H9 (cell line): Measurements from ENCODE around the gene SPATA6L. TPM values are rescaled to one million over a fixed set of nuclear protein-coding genes. Genes with fewer than 3 reads are reported as not detected.

Experiments
- DNase-seq: peaks from one replicate; pipeline ENCODE4 v3.0.0-alpha.2; 2017
- H2AFZ ChIP-seq: one replicate; pipeline ENCODE4 v1.6.1; 2013; ENCODE audit warnings: mild to moderate bottlenecking, low read length, control low read depth, moderate library complexity
- H2AK5ac ChIP-seq: 2 replicates; pipeline ENCODE4 v1.6.1; 2013; ENCODE audit warnings: low read length, control low read depth, mixed read lengths; ENCODE audit not compliant: insufficient read length
- H2BK120ac ChIP-seq: one replicate; pipeline ENCODE4 v1.6.1; 2013; ENCODE audit warnings: low read depth, mild to moderate bottlenecking, low read length, control low read depth, inconsistent platforms; ENCODE audit not compliant: poor library complexity, severe bottlenecking
- H2BK12ac ChIP-seq: 2 replicates; pipeline ENCODE4 v1.6.1; 2013; ENCODE audit warnings: low read length, control low read depth, mixed read lengths, low read depth; ENCODE audit not compliant: insufficient read length
- H2BK15ac ChIP-seq: 2 replicates; pipeline ENCODE4 v1.6.1; 2013; ENCODE audit warnings: low read depth, low read length, control low read depth
- H2BK20ac ChIP-seq: one replicate; pipeline ENCODE4 v1.6.1; 2013; ENCODE audit warnings: low read depth, mild to moderate bottlenecking, low read length, control low read depth, inconsistent platforms; ENCODE audit not compliant: poor library complexity, severe bottlenecking
- H2BK5ac ChIP-seq: 2 replicates; pipeline ENCODE4 v1.6.1; 2013; ENCODE audit warnings: low read length, control low read depth, mixed read lengths; ENCODE audit not compliant: insufficient read length
- H3K14ac ChIP-seq: 2 replicates; pipeline ENCODE4 v1.6.1; 2013; ENCODE audit warnings: low read length, control low read depth; ENCODE audit not compliant: insufficient read depth
- H3K18ac ChIP-seq: 2 replicates; pipeline ENCODE4 v1.6.1; 2013; ENCODE audit warnings: low read depth, mild to moderate bottlenecking, mixed read lengths, low read length, control low read depth; ENCODE audit not compliant: insufficient read length
- H3K23ac ChIP-seq: 2 replicates; pipeline ENCODE4 v1.6.1; 2013; ENCODE audit warnings: low read length, control low read depth, mixed read lengths, low read depth; ENCODE audit not compliant: insufficient read length
- H3K23me2 ChIP-seq: 2 replicates; pipeline ENCODE4 v1.6.1; 2013; ENCODE audit warnings: low read depth, mild to moderate bottlenecking, mixed read lengths, low read length, control low read depth; ENCODE audit not compliant: insufficient read length, poor library complexity, severe bottlenecking
- H3K27ac ChIP-seq: 2 replicates; pipeline ENCODE4 v1.5.1; 2013; ENCODE audit warnings: low read length, control low read depth, mixed read lengths, low read depth; ENCODE audit not compliant: insufficient read length
- H3K27me3 ChIP-seq: 2 replicates; pipeline ENCODE4 v1.6.1; 2013; ENCODE audit warnings: low read length, control low read depth, inconsistent platforms; ENCODE audit not compliant: insufficient read depth
- H3K4ac ChIP-seq: 2 replicates; pipeline ENCODE4 v1.6.1; 2013; ENCODE audit warnings: low read depth, mild to moderate bottlenecking, control low read depth, inconsistent platforms, low read length, moderate library complexity
- H3K4me1 ChIP-seq: 2 replicates; pipeline ENCODE4 v1.6.1; 2013; ENCODE audit warnings: low read length, control low read depth, inconsistent platforms; ENCODE audit not compliant: insufficient read depth
- H3K4me2 ChIP-seq: 2 replicates; pipeline ENCODE4 v1.6.1; 2013; ENCODE audit warnings: low read length, control low read depth, mixed read lengths; ENCODE audit not compliant: insufficient read length, insufficient read depth
- H3K56ac ChIP-seq: 2 replicates; pipeline ENCODE4 v1.6.1; 2013; ENCODE audit warnings: low read depth, mild to moderate bottlenecking, mixed read lengths, low read length, control low read depth; ENCODE audit not compliant: insufficient read length
- H3K79me1 ChIP-seq: 2 replicates; pipeline ENCODE4 v1.6.1; 2013; ENCODE audit warnings: low read depth, mild to moderate bottlenecking, moderate library complexity, low read length, control low read depth, inconsistent platforms; ENCODE audit not compliant: insufficient read depth, poor library complexity, severe bottlenecking
- H3K79me2 ChIP-seq: 2 replicates; pipeline ENCODE4 v1.6.1; 2013; ENCODE audit warnings: low read length, control low read depth, inconsistent platforms; ENCODE audit not compliant: insufficient read depth
- H3K9ac ChIP-seq: 2 replicates; pipeline ENCODE4 v1.6.1; 2013; ENCODE audit warnings: low read length, control low read depth, mixed read lengths; ENCODE audit not compliant: insufficient read length; ENCODE audit errors: extremely low read depth
- H3K9me3 ChIP-seq: one replicate; pipeline ENCODE4 v1.6.1; 2013; ENCODE audit warnings: low read depth, low read length, inconsistent platforms; ENCODE audit not compliant: control insufficient read depth
- H3T11ph ChIP-seq: one replicate; pipeline ENCODE4 v1.6.1; 2013; ENCODE audit warnings: mild to moderate bottlenecking, low read length, control low read depth, inconsistent platforms
- H4K20me1 ChIP-seq: one replicate; pipeline ENCODE4 v1.6.1; 2013; ENCODE audit not compliant: control insufficient read depth, insufficient read length, insufficient read depth
- H4K5ac ChIP-seq: 2 replicates; pipeline ENCODE4 v1.6.1; 2013; ENCODE audit warnings: low read depth, mild to moderate bottlenecking, mixed read lengths, low read length, control low read depth; ENCODE audit not compliant: insufficient read length
- H4K8ac ChIP-seq: replicated peaks from 2 replicates; pipeline ENCODE4 v1.6.1; 2013; ENCODE audit warnings: low read length, control low read depth, mixed read lengths, low read depth; ENCODE audit not compliant: insufficient read length
- H4K91ac ChIP-seq: 2 replicates; pipeline ENCODE4 v1.6.1; 2013; ENCODE audit warnings: low read depth, mild to moderate bottlenecking, moderate library complexity, mixed read lengths, low read length, control low read depth; ENCODE audit not compliant: insufficient read length
- H3K27ac Mint-ChIP-seq, 3 experiments: 2 replicates in 2 of 3; 3 replicates in 1 of 3; pipeline ENCODE4 v1.8.0; 2020 to 2021; ENCODE audit warnings: mixed read lengths in 3 of 3, mild to moderate bottlenecking in 1 of 3, moderate library complexity in 1 of 3
- H3K27me3 Mint-ChIP-seq: 2 replicates; pipeline ENCODE4 v1.8.0; 2021; ENCODE audit warnings: low read depth, mild to moderate bottlenecking, moderate library complexity, mixed read lengths
- H3K36me3 Mint-ChIP-seq, 3 experiments: 2 replicates in 2 of 3; 3 replicates in 1 of 3; pipeline ENCODE4 v1.8.0; 2020 to 2021; ENCODE audit warnings: low read depth in 3 of 3, mixed read lengths in 3 of 3; ENCODE audit not compliant: insufficient read depth in 1 of 3
- H3K4me1 Mint-ChIP-seq, 2 experiments: 2 replicates each; pipeline ENCODE4 v1.8.0; 2020; ENCODE audit warnings: mixed read lengths in 2 of 2
- H3K4me3 Mint-ChIP-seq, 2 experiments: 2 replicates in 1 of 2; 3 replicates in 1 of 2; pipeline ENCODE4 v1.8.0; 2020 to 2021; ENCODE audit warnings: mild to moderate bottlenecking in 2 of 2, mixed read lengths in 2 of 2, moderate library complexity in 1 of 2
- H3K9me3 Mint-ChIP-seq, 2 experiments: 2 replicates in 1 of 2; 3 replicates in 1 of 2; pipeline ENCODE4 v1.8.0; 2020; ENCODE audit warnings: mild to moderate bottlenecking in 2 of 2, mixed read lengths in 2 of 2, moderate library complexity in 1 of 2
- CTCF ChIP-seq: fragments of 200-600 bp; sonication (generic); conservative IDR thresholded peaks from 3 replicates; pipeline ENCODE4 v1.8.0; 2021; ENCODE audit warnings: antibody characterized with exemption, mild to moderate bottlenecking
- WGBS: extraction: QIAGEN DNeasy Blood & Tissue Kit; methylation state at CpG from one replicate; pipeline ENCODE4 v1.1.7; 2013; ENCODE audit warnings: missing lambda C conversion rate, low lambda C conversion rate, mixed read lengths; ENCODE audit not compliant: insufficient read length; ENCODE audit errors: extremely low coverage; 5-methylcytosine and 5-hydroxymethylcytosine counted together
- total RNA-seq: library from RNA; stranded (reverse); gene quantifications from 2 replicates; pipeline ENCODE4 v1.2.1, GENCODE V29; 2021

The SPATA6L gene
- total RNA-seq, 1 experiment from 2014 or later, result 0.87 TPM

- Histone ChIP-seq H3K18ac (no peak overlapping the region), H3K79me1 (no peaks in the 10 kb centered on the region), H4K20me1 (peaks cover 3% of the 10 kb centered on the region), H3K4me2 (no peak overlapping the region), H3K27ac (no peak overlapping the region), H2BK12ac (no peak overlapping the region), H3T11ph (no peak overlapping the region), H2BK20ac (no peak overlapping the region), H3K23me2 (peaks cover 4% of the 10 kb centered on the region), H4K91ac (no peak overlapping the region), H3K14ac (no peak overlapping the region), H3K79me2 (no peaks in the 10 kb centered on the region; the same call in 1 of the 2 replicates), H2BK5ac (no peak overlapping the region), H2BK120ac (no peak overlapping the region), H4K5ac (no peak overlapping the region), H4K8ac (no peak overlapping the region), H2AFZ (no peak overlapping the region), H2AK5ac (no peak overlapping the region), H3K9me3 (no peaks in the 10 kb centered on the region), H3K4ac (no peak overlapping the region), H2BK15ac (no peak overlapping the region), H3K27me3 (no peaks in the 10 kb centered on the region), H3K9ac (no peak overlapping the region), H3K4me1 (peaks cover 12% of the 10 kb centered on the region), H3K56ac (no peak overlapping the region), H3K23ac (no peak overlapping the region)
- H3K36me3 Mint-ChIP-seq, result peaks cover 0 to 3% (median 0%) of the 10 kb centered on the region in 3 experiments; a peak in 1 of 7 replicates
- no peak for TF ChIP-seq CTCF
- no peak for DNase-seq
- peaks cover 5% of the 10 kb centered on the region; the same call in 1 of the 2 replicates for H3K27me3 Mint-ChIP-seq
- peak overlapping the region in 1 of 2 experiments; percentile 77; a peak in 2 of 5 replicates for H3K4me3 Mint-ChIP-seq
- no peak overlapping the region for H3K27ac Mint-ChIP-seq
- WGBS, result no CpG with 5 or more reads among the region's 2 CpGs
- H3K4me1 Mint-ChIP-seq, result peaks cover 53 to 54% of the 10 kb centered on the region in 2 experiments
- peaks cover 0 to 2% of the 10 kb centered on the region in 2 experiments; a peak in 1 of 5 replicates for H3K9me3 Mint-ChIP-seq
Observed at GRCh38 chr9:4665357-4665756, 923 bp downstream of the SPATA6L start.
